Thyroid gland (tissue), 4 donors: ENCODE results near the gene MAD2L2. TPM values are rescaled to one million over a fixed set of nuclear protein-coding genes. Genes with fewer than 3 reads are reported as not detected.

Source experiments
- DNase-seq, 2 donors: peaks; one replicate each; pipeline ENCODE4 v3.0.0-alpha.2; 2019
- H3K27ac ChIP-seq, 3 donors: fragments of 200-600 bp; sonication (generic); 1 replicate in 2 of 3; 2 replicates in 1 of 3; pipeline ENCODE4 v1.5.1; 2016 to 2019; ENCODE audit warnings: mild to moderate bottlenecking in 1 of 3, moderate library complexity in 1 of 3
- H3K27me3 ChIP-seq: fragments of 200-600 bp; sonication (generic); one replicate; pipeline ENCODE4 v1.5.1; 2019
- H3K36me3 ChIP-seq, 2 donors: fragments of 200-600 bp; sonication (generic); one replicate each; pipeline ENCODE4 v1.5.1; 2016 to 2019
- H3K4me1 ChIP-seq, 2 donors: fragments of 200-600 bp; sonication (generic); one replicate each; pipeline ENCODE4 v1.5.1; 2017 to 2019
- H3K4me3 ChIP-seq, 3 donors: fragments of 200-600 bp; sonication (generic); replicated peaks in 1 of 3; 1 replicate in 2 of 3; 2 replicates in 1 of 3; pipeline ENCODE4 v1.5.1; 2016; ENCODE audit warnings: mild to moderate bottlenecking in 1 of 3
- H3K9me3 ChIP-seq: fragments of 200-600 bp; sonication (generic); one replicate; pipeline ENCODE4 v1.5.1; 2017
- CTCF ChIP-seq, 6 experiments: fragments of 200-600 bp in 3 of 6; fragments of 450-650 bp in 3 of 6; sonication (generic) in 3 of 6; IDR thresholded peaks; one replicate each; pipeline ENCODE4 v1.5.1; 2016 to 2019; ENCODE audit warnings: antibody characterized with exemption in 6 of 6, mild to moderate bottlenecking in 2 of 6, inconsistent platforms in 1 of 6, moderate library complexity in 1 of 6
- POLR2A ChIP-seq, 2 donors: fragments of 450-650 bp; IDR thresholded peaks; one replicate each; pipeline ENCODE4 v1.6.1; 2017; ENCODE audit warnings: antibody characterized with exemption in 2 of 2, mild to moderate bottlenecking in 2 of 2, moderate library complexity in 1 of 2
- WGBS, 2 donors: methylation state at CpG; one replicate each; pipeline ENCODE4 v1.1.5; 2017; 5-methylcytosine and 5-hydroxymethylcytosine counted together
- intact Hi-C: fragments of 100-400 bp; cut with DNase I; formaldehyde crosslinking; loops from one replicate; pipeline ENCODE4 v1.15.1; 2023
- total RNA-seq, 4 donors: library from RNA; depleted of rRNA; stranded (reverse); fragments of >200 nt; gene quantifications; one replicate each; pipeline ENCODE4 v1.2.3, GENCODE V29; 2016

The MAD2L2 gene
- total RNA-seq, 4 donors from 2014 or later = 12.0 to 43.9 (median 21.5) TPM

GRCh38 chr1:11654137-11654938, 26.6 kb downstream of the MAD2L2 start, which contains the start of the genes FBXO2 and FBXO44:
Gene FBXO2, minus strand, starts transcription at chr1:11654429. Its CDS starts 89 bp downstream, at chr1:11654340.
Gene FBXO44, plus strand, starts transcription at chr1:11654877. Its CDS starts 959 bp downstream, at chr1:11655836.
- peak within 1 kb of the TSS; percentile 41 to 68 (median 64) for H3K27ac ChIP-seq
- 4 to 23% methylated on average over 12 to 17 of the region's 94 CpGs for WGBS, 2 donors
- no peaks in the 10 kb centered on the region for H3K9me3 ChIP-seq
- intact Hi-C loops = loop anchor here (10.0 kb wide), 1 partner anchor 150 kb away; the partner anchor contains the start of genes CLCN6 and MTHFR
- peak; percentile 71 to 78 for DNase-seq
- TF ChIP-seq POLR2A (IDR thresholded peaks at IDR 0.05) = peak in 1 of 2 donors; percentile 19
- TF ChIP-seq CTCF (IDR thresholded peaks at IDR 0.05) = peak in 1 of 6 experiments; percentile 4
- H3K36me3 ChIP-seq = peaks cover 0 to 3% of the 10 kb centered on the region in 2 donors
- peak within 1 kb of the TSS; percentile 26 to 85 (median 66) for H3K4me3 ChIP-seq
- H3K4me1 ChIP-seq = peaks cover 12 to 26% of the 10 kb centered on the region in 2 donors
- H3K27me3 ChIP-seq = no peaks in the 10 kb centered on the region

- H3K27me3 ChIP-seq = no peaks in the 10 kb centered on the region
- intact Hi-C loops = loop anchor here (10.0 kb wide), 1 partner anchor 151 kb away; the partner anchor contains the start of genes CLCN6 and MTHFR
- peak overlapping the region in 1 of 3 donors; percentile 68 for H3K27ac ChIP-seq
- H3K4me3 ChIP-seq = peak overlapping the region in 1 of 3 donors; percentile 85
- H3K36me3 ChIP-seq = peaks cover 0 to 3% of the 10 kb centered on the region in 2 donors
- TF ChIP-seq POLR2A (IDR thresholded peaks at IDR 0.05) (no peak), CTCF (IDR thresholded peaks at IDR 0.05) (no peak)
- no peaks in the 10 kb centered on the region for H3K9me3 ChIP-seq
- 74 to 100% methylated on average over 1 to 6 of the region's 7 CpGs for WGBS, 2 donors
- no peak for DNase-seq
- peaks cover 12 to 29% of the 10 kb centered on the region in 2 donors for H3K4me1 ChIP-seq
These were observed 27.1 kb downstream of the MAD2L2 start for GRCh38 chr1:11653861-11654136.

GRCh38 chr1:11653101-11653860, 27.7 kb downstream of the MAD2L2 start:
- Histone ChIP-seq H3K4me1 (peaks cover 12 to 34% of the 10 kb centered on the region in 2 donors), H3K4me3 (no peak overlapping the region), H3K9me3 (no peaks in the 10 kb centered on the region), H3K36me3 (peaks cover 0 to 3% of the 10 kb centered on the region in 2 donors), H3K27ac (peak overlapping the region in 1 of 3 donors; percentile 68), H3K27me3 (no peaks in the 10 kb centered on the region)
- no peak for TF ChIP-seq CTCF (IDR thresholded peaks at IDR 0.05)
- no peak for TF ChIP-seq POLR2A (IDR thresholded peaks at IDR 0.05)
- 73 to 77% methylated on average over 14 to 17 of the region's 17 CpGs for WGBS, 2 donors
- intact Hi-C loops = loop anchor here (10.0 kb wide), 1 partner anchor 152 kb away; the partner anchor contains the start of genes CLCN6 and MTHFR
- DNase-seq = peak in 1 of 2 donors; percentile 24

GRCh38 chr1:11652203-11652780, 28.7 kb downstream of the MAD2L2 start:
- intact Hi-C loops = loop anchor here (10.0 kb wide), 1 partner anchor 153 kb away; the partner anchor contains the start of genes CLCN6 and MTHFR
- WGBS, 2 donors = 89 to 94% methylated on average over 11 of the region's 11 CpGs
- peaks cover 12 to 34% of the 10 kb centered on the region in 2 donors for H3K4me1 ChIP-seq

More at GRCh38 chr1:11652203-11652780, 28.7 kb downstream of the MAD2L2 start:
- Histone ChIP-seq H3K9me3 (no peaks in the 10 kb centered on the region), H3K4me3 (no peak overlapping the region), H3K27me3 (no peaks in the 10 kb centered on the region), H3K36me3 (peaks cover 0 to 3% of the 10 kb centered on the region in 2 donors), H3K27ac (no peak overlapping the region)
- DNase-seq = no peak
- TF ChIP-seq CTCF (IDR thresholded peaks at IDR 0.05) = no peak
- TF ChIP-seq POLR2A (IDR thresholded peaks at IDR 0.05) = no peak
